Fibroblast of the aortic adventitia (primary cell): Measurements from ENCODE around the gene DSG2. TPM values are rescaled to one million over a fixed set of nuclear protein-coding genes. Genes with fewer than 3 reads are reported as not detected.

ENCODE experiments used
- DNase-seq: peaks from one replicate; pipeline ENCODE4 v3.0.0-alpha.2; 2010; ENCODE audit warnings: low read depth
- H3K4me3 ChIP-seq: 2 replicates; pipeline ENCODE4 v1.5.1; 2011; ENCODE audit warnings: low read depth, mild to moderate bottlenecking, control low read depth, low read length, moderate library complexity
- total RNA-seq: library from RNA; depleted of rRNA; stranded (reverse); fragments of >200 nt; gene quantifications from 2 replicates; pipeline ENCODE4 v1.2.3, GENCODE V29; 2012; ENCODE audit warnings: low replicate concordance
- TF ChIP-seq, protein P1 (sequence below): IDR thresholded peaks from 2 replicates; pipeline ENCODE4 v1.5.1; 2011; ENCODE audit warnings: mild to moderate bottlenecking, low read length, control low read depth, inconsistent platforms; ENCODE audit not compliant: insufficient read depth

The DSG2 gene
- total RNA-seq, 1 donor: 4.2 TPM

DNA sequence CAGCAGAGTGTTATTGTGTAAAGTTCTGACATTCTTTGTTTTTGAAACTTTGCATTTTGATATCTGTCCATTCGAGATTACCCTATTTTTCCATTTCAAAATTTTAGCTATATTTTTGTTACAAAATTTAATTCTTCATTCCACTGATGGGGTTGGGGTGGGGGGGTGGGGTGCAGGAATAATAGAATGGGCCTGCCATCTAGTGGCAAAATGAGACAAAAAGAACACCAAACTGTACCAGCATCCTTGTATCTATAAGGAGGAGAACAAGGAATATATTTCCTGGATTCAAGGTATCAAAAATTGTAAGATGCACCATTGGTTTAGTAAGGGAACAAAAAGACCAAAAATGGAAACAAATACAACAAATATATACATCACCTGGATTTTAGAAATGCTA is 65.8 kb downstream of the DSG2 start:
- TF ChIP-seq, protein P1, sequence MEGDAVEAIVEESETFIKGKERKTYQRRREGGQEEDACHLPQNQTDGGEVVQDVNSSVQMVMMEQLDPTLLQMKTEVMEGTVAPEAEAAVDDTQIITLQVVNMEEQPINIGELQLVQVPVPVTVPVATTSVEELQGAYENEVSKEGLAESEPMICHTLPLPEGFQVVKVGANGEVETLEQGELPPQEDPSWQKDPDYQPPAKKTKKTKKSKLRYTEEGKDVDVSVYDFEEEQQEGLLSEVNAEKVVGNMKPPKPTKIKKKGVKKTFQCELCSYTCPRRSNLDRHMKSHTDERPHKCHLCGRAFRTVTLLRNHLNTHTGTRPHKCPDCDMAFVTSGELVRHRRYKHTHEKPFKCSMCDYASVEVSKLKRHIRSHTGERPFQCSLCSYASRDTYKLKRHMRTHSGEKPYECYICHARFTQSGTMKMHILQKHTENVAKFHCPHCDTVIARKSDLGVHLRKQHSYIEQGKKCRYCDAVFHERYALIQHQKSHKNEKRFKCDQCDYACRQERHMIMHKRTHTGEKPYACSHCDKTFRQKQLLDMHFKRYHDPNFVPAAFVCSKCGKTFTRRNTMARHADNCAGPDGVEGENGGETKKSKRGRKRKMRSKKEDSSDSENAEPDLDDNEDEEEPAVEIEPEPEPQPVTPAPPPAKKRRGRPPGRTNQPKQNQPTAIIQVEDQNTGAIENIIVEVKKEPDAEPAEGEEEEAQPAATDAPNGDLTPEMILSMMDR: no peak
- no peak overlapping the region for H3K4me3 ChIP-seq
- DNase-seq: no peak

GRCh38 chr18:31565345-31565744 is 67.4 kb downstream of the DSG2 start:
- TF ChIP-seq, protein P1: no peak
- no peak overlapping the region for H3K4me3 ChIP-seq
- no peak for DNase-seq

- DNase-seq: no peak
- no peak overlapping the region for H3K4me3 ChIP-seq
- TF ChIP-seq, protein P1: no peak
Measured at GRCh38 chr18:31565782-31566512, 68.0 kb downstream of the DSG2 start.

DNA sequence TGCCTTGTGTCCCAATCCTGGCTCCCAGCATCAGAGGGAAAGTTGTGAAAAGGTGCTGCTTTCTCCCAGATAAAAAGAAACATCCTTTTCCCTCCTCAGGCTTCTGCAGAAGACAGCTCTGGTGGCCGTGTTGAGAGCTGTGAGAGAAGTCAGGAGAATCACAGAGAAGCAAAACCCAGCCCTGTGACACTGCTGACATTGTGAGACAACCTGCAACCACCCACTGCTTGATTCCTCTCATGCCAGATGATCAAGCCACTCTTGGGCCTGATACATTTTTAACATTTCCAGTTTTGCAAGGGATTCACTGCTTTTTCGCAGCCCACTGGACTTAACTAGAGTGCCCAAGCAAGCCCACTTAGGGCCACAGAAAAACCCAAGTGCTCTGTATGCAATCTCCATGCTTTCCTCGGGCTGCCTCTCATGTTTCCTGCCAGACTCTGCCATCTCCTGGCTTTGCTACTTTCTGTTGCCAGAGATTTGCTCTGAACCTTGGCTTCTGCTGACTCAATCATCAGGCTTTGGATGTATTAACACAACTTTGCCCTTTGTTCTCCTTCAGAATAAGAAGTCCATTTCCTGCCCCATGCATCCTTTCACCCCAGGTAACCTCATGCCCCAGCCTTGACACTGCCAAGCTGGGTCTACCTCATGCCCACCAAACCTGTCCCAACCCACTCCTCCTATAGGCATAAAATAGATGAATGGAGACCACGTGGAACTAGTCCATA is 68.8 kb downstream of the DSG2 start:
- H3K4me3 ChIP-seq: no peak overlapping the region
- no peak for DNase-seq
- TF ChIP-seq, protein P1: no peak

GRCh38 chr18:31572368-31572767 is 74.4 kb downstream of the DSG2 start:
- TF ChIP-seq, protein P1: no peak
- no peak for DNase-seq
- no peak overlapping the region for H3K4me3 ChIP-seq

- TF ChIP-seq, protein P1: no peak
- H3K4me3 ChIP-seq: no peak overlapping the region
- no peak for DNase-seq
Measured at GRCh38 chr18:31573051-31573450, 75.1 kb downstream of the DSG2 start.
